ENCODE results near the gene STX1B. TPM values are rescaled to one million over a fixed set of nuclear protein-coding genes. Genes with fewer than 3 reads are reported as not detected.

STX1B gene
- total and polyA plus RNA-seq, 8 donors: 0.24 to 0.85 (median 0.53) TPM

DNA sequence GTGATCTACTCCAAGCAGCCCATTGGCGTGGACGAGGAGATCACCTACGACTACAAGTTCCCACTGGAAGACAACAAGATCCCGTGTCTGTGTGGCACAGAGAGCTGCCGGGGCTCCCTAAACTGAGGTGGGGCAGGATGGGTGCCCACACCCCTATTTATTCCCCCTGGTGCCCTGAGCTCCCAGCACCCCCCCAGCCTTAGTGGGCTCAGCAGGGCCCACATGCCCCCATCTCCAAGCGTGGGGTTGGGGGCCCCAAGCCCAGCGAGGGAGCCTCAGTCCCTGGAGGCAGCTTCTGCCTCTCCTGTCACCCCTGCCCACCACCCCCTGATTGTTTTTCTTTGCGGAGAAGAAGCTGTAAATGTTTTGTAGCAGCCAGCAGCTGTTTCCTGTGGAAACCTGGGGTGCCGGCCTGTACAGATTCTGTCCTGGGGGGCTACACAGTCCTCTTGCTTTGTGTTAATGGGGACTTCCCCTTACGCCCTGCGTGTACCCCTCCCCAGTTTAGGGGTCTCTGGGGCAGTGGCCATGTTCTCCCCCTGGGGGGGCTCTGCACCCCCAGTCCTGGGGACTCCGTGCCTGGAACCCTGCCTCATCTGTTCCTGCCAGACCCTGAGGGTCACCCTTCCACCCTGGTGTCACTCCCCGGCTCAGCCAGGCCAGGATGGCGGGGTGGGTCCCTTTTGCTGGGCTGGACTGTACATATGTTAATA, 26.4 kb downstream of the STX1B start:
- Histone ChIP-seq H3K4me3 (no peak overlapping the region), H3K27ac (no peak overlapping the region), H3K4me1 (peaks cover 5 to 16% of the 10 kb centered on the region in 2 donors), H3K27me3 (no peaks in the 10 kb centered on the region), H3K9me3 (no peaks in the 10 kb centered on the region), H3K36me3 (peaks cover 0 to 76% of the 10 kb centered on the region in 2 donors)
- DNase-seq (no peak), ATAC-seq (no peak)
- intact Hi-C loops (cut with DNase I): loop anchor here in 1 of 2 donors (10.0 kb wide), 2 partner anchors 451 to 881 kb away; no protein-coding TSS in a partner anchor
- TF ChIP-seq, protein P1, sequence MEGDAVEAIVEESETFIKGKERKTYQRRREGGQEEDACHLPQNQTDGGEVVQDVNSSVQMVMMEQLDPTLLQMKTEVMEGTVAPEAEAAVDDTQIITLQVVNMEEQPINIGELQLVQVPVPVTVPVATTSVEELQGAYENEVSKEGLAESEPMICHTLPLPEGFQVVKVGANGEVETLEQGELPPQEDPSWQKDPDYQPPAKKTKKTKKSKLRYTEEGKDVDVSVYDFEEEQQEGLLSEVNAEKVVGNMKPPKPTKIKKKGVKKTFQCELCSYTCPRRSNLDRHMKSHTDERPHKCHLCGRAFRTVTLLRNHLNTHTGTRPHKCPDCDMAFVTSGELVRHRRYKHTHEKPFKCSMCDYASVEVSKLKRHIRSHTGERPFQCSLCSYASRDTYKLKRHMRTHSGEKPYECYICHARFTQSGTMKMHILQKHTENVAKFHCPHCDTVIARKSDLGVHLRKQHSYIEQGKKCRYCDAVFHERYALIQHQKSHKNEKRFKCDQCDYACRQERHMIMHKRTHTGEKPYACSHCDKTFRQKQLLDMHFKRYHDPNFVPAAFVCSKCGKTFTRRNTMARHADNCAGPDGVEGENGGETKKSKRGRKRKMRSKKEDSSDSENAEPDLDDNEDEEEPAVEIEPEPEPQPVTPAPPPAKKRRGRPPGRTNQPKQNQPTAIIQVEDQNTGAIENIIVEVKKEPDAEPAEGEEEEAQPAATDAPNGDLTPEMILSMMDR (IDR thresholded peaks at IDR 0.05): no peak

DNA sequence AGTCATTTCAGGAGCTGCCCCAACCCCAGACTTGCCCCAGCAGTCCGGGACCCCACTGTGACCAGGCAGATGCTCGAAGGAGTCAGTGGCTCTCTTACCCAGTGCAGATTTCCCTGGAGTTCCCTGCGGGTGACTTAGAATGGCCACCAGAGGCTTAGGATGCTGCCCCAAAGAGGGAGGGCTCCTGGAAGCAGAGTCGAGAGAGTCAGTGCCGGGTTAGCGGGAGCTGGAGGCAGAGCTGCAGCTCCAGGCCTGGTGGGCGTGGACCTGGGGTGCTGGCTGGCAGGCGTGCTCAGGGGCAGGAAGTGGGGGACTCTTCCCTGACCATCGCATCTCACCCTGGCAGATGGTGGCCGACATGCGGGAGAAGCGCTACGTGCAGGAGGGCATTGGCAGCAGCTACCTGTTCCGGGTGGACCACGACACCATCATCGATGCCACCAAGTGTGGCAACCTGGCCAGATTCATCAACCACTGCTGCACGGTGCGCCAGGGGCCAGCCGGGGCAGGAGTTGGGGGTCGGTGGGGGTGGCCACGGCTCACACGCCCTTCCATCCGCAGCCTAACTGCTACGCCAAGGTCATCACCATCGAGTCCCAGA, 27.0 kb downstream of the STX1B start:
- intact Hi-C loops (cut with DNase I): loop anchor here in 1 of 2 donors (10.0 kb wide), 2 partner anchors 451 to 881 kb away; no protein-coding TSS in a partner anchor
- Histone ChIP-seq H3K4me1 (peaks cover 5 to 16% of the 10 kb centered on the region in 2 donors), H3K9me3 (no peaks in the 10 kb centered on the region), H3K27ac (no peak overlapping the region), H3K4me3 (no peak overlapping the region), H3K36me3 (peaks cover 0 to 82% of the 10 kb centered on the region in 2 donors), H3K27me3 (no peaks in the 10 kb centered on the region)
- DNase-seq (no peak), ATAC-seq (no peak)
- TF ChIP-seq, protein P1 (IDR thresholded peaks at IDR 0.05): no peak

DNA sequence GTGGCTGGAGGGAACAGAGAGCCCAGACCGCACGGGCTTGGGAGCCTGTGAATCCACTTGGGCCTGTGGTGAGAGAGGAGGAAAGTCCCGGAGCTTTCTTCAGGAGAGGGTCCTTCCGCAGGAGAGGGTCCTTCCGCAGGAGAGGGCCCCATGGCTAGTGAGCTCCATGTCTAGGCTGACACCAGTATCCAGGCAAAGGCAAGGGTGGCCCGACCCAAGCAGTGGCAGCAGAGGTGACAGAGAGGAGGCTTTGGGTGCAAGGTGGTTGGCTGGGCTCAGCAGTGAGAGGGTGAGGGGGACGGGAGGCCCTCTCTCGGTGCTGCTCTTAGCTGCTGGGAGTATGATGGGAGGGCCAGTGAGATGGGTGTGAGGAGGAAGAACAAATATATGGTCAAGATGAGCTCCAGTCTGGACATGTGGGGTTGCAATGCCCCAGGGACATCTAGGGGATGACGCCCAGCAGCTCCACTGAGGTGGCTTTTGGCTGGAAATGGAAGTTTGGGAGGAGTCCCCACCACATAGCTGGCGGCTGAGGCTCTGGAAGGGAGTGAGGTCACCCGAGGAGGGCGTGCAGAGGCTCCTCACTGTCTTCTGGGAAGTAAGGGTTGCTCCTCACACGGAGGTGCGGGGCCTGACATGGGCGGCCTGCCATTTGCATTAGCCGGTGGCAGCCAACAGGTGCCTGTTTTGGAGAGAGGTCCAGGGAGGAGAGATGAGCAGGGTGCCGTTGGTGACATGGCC, 27.7 kb downstream of the STX1B start:
- ATAC-seq: no peak
- DNase-seq: no peak
- TF ChIP-seq, protein P1 (IDR thresholded peaks at IDR 0.05): no peak
- Histone ChIP-seq H3K27me3 (no peaks in the 10 kb centered on the region), H3K9me3 (no peaks in the 10 kb centered on the region), H3K27ac (no peak overlapping the region), H3K36me3 (peaks cover 0 to 84% of the 10 kb centered on the region in 2 donors), H3K4me1 (peaks cover 5 to 16% of the 10 kb centered on the region in 2 donors), H3K4me3 (no peak overlapping the region)
- intact Hi-C loops (cut with DNase I): loop anchor here in 1 of 2 donors (10.0 kb wide), 2 partner anchors 452 to 882 kb away; no protein-coding TSS in a partner anchor

- Histone ChIP-seq H3K4me3 (no peak overlapping the region), H3K27ac (no peak overlapping the region), H3K36me3 (peaks cover 0 to 89% of the 10 kb centered on the region in 2 donors), H3K4me1 (peaks cover 5 to 16% of the 10 kb centered on the region in 2 donors), H3K27me3 (no peaks in the 10 kb centered on the region), H3K9me3 (no peaks in the 10 kb centered on the region)
- TF ChIP-seq, protein P1 (IDR thresholded peaks at IDR 0.05): no peak
- ATAC-seq (no peak), DNase-seq (no peak)
- intact Hi-C loops (cut with DNase I): loop anchor here in 1 of 2 donors (10.0 kb wide), 2 partner anchors 454 to 884 kb away; no protein-coding TSS in a partner anchor
Observed at GRCh38 chr16:30980959-30981358, 29.5 kb downstream of the STX1B start.

Data from left lung (tissue), 10 donors.